Activated CD8-positive, alpha-beta T cell treated with anti-CD3 and anti-CD28 coated beads for 36 hours (primary cell): ENCODE data around the gene FILIP1. TPM values are rescaled to one million over a fixed set of nuclear protein-coding genes. Genes with fewer than 3 reads are reported as not detected.

Source experiments
- ATAC-seq: fragments of 200-7000 bp; cut with Tn5 transposase; one replicate; pipeline ENCODE4 v1.10.0; 2021; ENCODE audit warnings: mild to moderate bottlenecking, moderate library complexity
- CTCF ChIA-PET: fragments of 350-600 bp; sonication (Branson Sonifier 250); formaldehyde crosslinking; loops from one replicate; lab custom pipeline; 2021; ENCODE audit warnings: antibody characterized with exemption; lab: Charles Lee
- POLR2A ChIA-PET: fragments of 350-600 bp; sonication (Branson Sonifier 250); formaldehyde crosslinking; loops from one replicate; lab custom pipeline; 2021; ENCODE audit warnings: antibody characterized with exemption; lab: Charles Lee
- DNase-seq: peaks from one replicate; pipeline ENCODE4 v3.0.0-alpha.2; 2020
- H3K27ac Mint-ChIP-seq: one replicate; pipeline ENCODE4 v1.8.0; 2021; ENCODE audit warnings: mild to moderate bottlenecking, mixed read lengths
- H3K27me3 Mint-ChIP-seq: one replicate; pipeline ENCODE4 v1.8.0; 2021; ENCODE audit warnings: mixed read lengths
- H3K36me3 Mint-ChIP-seq: one replicate; pipeline ENCODE4 v1.8.0; 2021; ENCODE audit warnings: low read depth, mixed read lengths
- H3K4me1 Mint-ChIP-seq: one replicate; pipeline ENCODE4 v1.8.0; 2021; ENCODE audit warnings: low read depth, mixed read lengths
- H3K4me3 Mint-ChIP-seq: one replicate; pipeline ENCODE4 v1.8.0; 2021; ENCODE audit warnings: mild to moderate bottlenecking, moderate library complexity, mixed read lengths
- H3K9me3 Mint-ChIP-seq: one replicate; pipeline ENCODE4 v1.8.0; 2021; ENCODE audit warnings: mixed read lengths
- CTCF ChIP-seq: fragments of 200-600 bp; IDR thresholded peaks from one replicate; pipeline ENCODE4 v1.8.0; 2022; ENCODE audit warnings: antibody characterized with exemption, mild to moderate bottlenecking
- intact Hi-C: fragments of 100-400 bp; cut with micrococcal nuclease; formaldehyde crosslinking; loops from one replicate; pipeline ENCODE4 v1.10.0; 2022
- total RNA-seq, 2 experiments: library from RNA; stranded (reverse); gene quantifications; one replicate each; pipeline ENCODE4 v1.2.3, GENCODE V29; 2021

Gene FILIP1
- total RNA-seq, 2 experiments from 2014 or later, result 0.07 TPM; not detected in 1

- H3K9me3 Mint-ChIP-seq, result no peaks in the 10 kb centered on the region
- H3K27me3 Mint-ChIP-seq, result peaks cover 13% of the 10 kb centered on the region
- DNase-seq (no peak), ATAC-seq (no peak)
- POLR2A ChIA-PET, result no interaction called here
- no peak overlapping the region for H3K4me3 Mint-ChIP-seq
- no peak for TF ChIP-seq CTCF
- intact Hi-C loops, result no loop called here
- no peaks in the 10 kb centered on the region for H3K4me1 Mint-ChIP-seq
- CTCF ChIA-PET, result no interaction called here
- H3K36me3 Mint-ChIP-seq, result no peaks in the 10 kb centered on the region
- no peak overlapping the region for H3K27ac Mint-ChIP-seq
Observed at GRCh38 chr6:75393806-75394205, 99.8 kb downstream of the FILIP1 start.

DNA sequence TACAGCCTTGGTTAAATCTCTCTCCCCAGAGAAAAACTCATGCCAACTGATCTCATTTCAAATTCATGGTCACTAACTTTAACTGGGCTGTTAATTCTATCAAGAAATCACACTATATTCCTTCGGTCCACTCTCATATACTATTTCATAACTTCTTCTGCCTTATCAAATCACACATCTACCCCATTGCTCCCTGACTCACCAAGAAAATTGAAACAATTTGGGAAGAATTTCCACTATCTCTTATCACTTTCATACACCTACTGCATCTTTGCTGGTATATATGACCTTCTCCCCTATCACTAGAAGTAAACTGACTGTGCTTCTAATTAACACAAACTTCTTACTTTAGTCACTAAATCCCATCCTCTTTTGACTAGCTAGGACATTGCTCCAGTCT is 102.3 kb downstream of the FILIP1 start:
- intact Hi-C loops, result no loop called here
- ATAC-seq (no peak), DNase-seq (no peak)
- H3K27ac Mint-ChIP-seq, result no peak overlapping the region
- no peaks in the 10 kb centered on the region for H3K4me1 Mint-ChIP-seq
- TF ChIP-seq CTCF, result no peak
- H3K9me3 Mint-ChIP-seq, result no peaks in the 10 kb centered on the region
- H3K27me3 Mint-ChIP-seq, result peaks cover 6% of the 10 kb centered on the region
- H3K36me3 Mint-ChIP-seq, result no peaks in the 10 kb centered on the region
- ChIA-PET POLR2A (no interaction called here), CTCF (no interaction called here)
- H3K4me3 Mint-ChIP-seq, result no peak overlapping the region

DNA sequence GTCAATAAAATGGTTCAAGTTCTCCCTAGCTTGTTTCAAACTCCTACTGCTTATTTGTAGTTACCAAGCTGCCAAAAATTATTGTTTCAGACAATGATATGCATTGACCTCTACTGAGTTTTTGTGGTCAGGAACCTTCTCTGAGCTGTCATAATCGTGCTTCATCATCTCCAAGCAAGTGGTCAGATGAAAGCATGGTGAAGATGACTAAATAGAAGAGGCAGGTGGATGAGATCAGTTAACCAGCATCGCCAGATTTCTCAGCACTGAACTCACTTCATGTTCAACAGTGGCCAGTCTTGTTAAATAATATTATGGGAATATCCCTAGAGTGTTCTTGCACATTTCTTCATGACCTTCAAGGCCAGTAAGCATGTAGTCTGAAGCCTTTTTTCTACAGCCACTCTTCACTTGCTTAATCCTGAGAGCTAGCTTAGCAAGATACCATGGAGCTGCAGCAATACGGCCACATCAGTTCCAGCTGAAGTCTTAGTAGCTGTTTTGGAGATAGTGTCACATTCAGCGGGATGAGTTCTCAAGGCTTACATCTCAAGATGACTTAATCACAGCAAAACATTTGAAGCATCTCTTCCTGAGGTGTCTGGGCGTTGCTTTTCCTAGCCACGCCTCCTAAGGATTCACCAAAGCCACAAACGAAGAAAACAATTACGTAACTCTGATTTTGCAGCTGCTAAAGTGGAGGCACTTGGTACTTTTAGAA is 107.4 kb downstream of the FILIP1 start:
- H3K27me3 Mint-ChIP-seq, result peaks cover 3% of the 10 kb centered on the region

DNA sequence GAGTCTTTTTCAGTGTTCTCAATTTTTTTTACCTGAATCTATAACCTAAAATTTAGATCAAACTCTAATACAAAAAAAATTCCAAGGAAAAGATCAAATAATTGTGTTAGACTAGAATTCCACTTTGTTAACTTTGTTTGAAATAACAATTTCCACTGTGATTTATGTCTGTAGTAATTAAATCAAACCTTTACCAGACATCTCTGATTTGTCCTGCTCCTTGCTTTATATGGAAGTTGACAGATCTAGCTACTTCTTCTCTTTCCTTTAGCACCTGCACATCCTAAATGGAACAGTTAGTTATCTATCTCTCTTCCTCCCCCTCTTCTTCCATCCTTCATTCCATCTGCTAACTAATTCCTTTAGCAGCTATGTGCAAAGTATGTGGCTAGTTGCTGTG is 109.5 kb downstream of the FILIP1 start:
- no peak for DNase-seq
- ChIA-PET CTCF (no interaction called here), POLR2A (no interaction called here)
- Mint-ChIP-seq H3K27ac (no peak overlapping the region), H3K9me3 (no peaks in the 10 kb centered on the region), H3K27me3 (peaks cover 3% of the 10 kb centered on the region), H3K4me1 (no peaks in the 10 kb centered on the region), H3K36me3 (no peaks in the 10 kb centered on the region), H3K4me3 (no peak overlapping the region)
- intact Hi-C loops, result no loop called here
- TF ChIP-seq CTCF, result no peak
- no peak for ATAC-seq

More for the DNA sequence above, 107.4 kb downstream of the FILIP1 start:
- Mint-ChIP-seq H3K27ac (no peak overlapping the region), H3K36me3 (no peaks in the 10 kb centered on the region), H3K4me3 (no peak overlapping the region), H3K9me3 (no peaks in the 10 kb centered on the region), H3K4me1 (no peaks in the 10 kb centered on the region)
- DNase-seq (no peak), ATAC-seq (no peak)
- CTCF ChIA-PET, result interaction anchor here (0.7 to 1.0 kb wide), 2 partner anchors 18 to 179 kb away, joined by 3 to 4 read pairs; no protein-coding TSS in a partner anchor
- intact Hi-C loops, result no loop called here
- TF ChIP-seq CTCF, result no peak
- POLR2A ChIA-PET, result no interaction called here

DNA sequence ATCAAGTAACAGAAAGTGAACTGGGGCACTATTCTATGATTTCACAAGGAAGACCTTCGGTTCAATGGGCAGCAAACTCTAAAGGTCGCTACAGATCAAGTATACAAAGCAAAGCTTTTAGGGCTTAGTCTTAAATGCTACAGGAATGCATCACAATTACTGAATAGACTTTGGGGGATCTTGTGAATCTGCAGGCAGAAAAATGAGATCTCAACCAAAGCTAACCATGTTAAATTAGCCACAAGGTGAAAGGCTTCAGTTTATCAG is 111.0 kb downstream of the FILIP1 start:
- no peak for ATAC-seq
- no peaks in the 10 kb centered on the region for H3K9me3 Mint-ChIP-seq

More for the DNA sequence above, 111.0 kb downstream of the FILIP1 start:
- Mint-ChIP-seq H3K4me3 (no peak overlapping the region), H3K27me3 (no peaks in the 10 kb centered on the region), H3K36me3 (no peaks in the 10 kb centered on the region), H3K4me1 (no peaks in the 10 kb centered on the region), H3K27ac (no peak overlapping the region)
- ChIA-PET POLR2A (no interaction called here), CTCF (no interaction called here)
- intact Hi-C loops, result no loop called here
- no peak for DNase-seq
- TF ChIP-seq CTCF, result no peak
